NT2/D1 (cell line): ENCODE data around the gene EMD.

Experiments
- SUZ12 ChIP-seq: IDR thresholded peaks from 2 replicates; pipeline ENCODE4 v1.6.1; 2011; ENCODE audit not compliant: insufficient read length, insufficient read depth; ENCODE audit errors: extremely low read depth
- YY1 ChIP-seq: IDR thresholded peaks from 2 replicates; pipeline ENCODE4 v1.6.1; 2011; ENCODE audit not compliant: insufficient read length, insufficient read depth
- ZNF274 ChIP-seq: IDR thresholded peaks from 2 replicates; pipeline ENCODE4 v1.6.1; 2011; ENCODE audit warnings: mild to moderate bottlenecking, low read depth, low read length

DNA sequence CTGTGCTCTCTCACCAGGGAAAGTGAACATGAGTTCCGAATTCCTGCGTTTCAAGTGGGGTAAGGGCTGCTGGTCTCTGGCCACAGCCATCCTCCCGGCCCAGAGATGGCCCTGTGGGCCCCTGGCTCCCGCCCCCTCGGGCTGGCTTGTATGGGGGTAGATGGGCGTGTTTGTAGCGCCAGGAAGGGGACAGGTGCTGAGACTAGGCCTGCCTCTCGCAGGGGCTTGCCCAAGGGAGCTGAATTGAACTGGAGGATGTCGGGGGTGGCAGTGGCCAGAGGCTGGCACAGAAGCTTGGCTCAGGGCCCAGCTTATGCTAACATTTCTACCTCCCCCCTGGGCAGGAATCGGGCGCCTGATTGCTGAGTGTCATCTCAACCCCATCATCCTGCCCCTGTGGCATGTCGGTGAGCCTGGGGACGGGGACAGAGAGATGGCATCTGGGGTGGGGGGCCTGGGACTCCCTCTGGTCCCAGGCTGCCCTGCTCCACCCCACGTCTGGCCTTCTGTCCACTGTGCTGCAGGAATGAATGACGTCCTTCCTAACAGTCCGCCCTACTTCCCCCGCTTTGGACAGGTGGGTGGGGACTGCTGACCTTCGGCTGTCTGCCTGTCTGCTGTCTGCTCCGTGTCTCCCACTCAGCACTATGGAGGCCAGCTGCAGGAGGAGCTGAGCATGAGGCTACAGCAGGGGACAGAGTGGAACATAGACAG, 40.8 kb downstream of the EMD start:
- TF ChIP-seq YY1, result no peak
- TF ChIP-seq SUZ12, result no peak
- no peak for TF ChIP-seq ZNF274
